ENCODE results near the gene FBXO24.
A peak's percentile ranks its signal among the peaks of the same experiment; 100 is the strongest.

The FBXO24 gene

DNA sequence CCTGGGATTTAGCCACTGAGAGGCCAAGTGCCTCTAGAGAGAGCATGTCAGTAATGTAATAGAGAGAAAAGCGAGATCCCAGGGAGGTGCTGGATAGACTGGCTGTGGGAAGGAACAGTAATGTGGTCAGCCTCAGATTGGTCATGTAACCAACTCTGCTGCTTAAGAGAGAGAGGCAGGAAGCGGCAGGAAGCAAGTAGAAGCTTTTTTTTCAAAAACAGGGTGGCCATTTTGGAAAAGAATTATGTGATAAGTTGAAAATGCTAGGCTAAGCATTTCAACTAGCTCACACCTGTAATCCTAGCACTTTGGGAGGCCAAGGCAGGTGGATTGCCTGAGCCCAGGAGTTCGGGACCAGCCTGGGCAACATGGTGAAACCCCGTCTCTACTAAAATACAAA, 12.3 kb downstream of the FBXO24 start:
- DNase-seq, result no peak

DNA sequence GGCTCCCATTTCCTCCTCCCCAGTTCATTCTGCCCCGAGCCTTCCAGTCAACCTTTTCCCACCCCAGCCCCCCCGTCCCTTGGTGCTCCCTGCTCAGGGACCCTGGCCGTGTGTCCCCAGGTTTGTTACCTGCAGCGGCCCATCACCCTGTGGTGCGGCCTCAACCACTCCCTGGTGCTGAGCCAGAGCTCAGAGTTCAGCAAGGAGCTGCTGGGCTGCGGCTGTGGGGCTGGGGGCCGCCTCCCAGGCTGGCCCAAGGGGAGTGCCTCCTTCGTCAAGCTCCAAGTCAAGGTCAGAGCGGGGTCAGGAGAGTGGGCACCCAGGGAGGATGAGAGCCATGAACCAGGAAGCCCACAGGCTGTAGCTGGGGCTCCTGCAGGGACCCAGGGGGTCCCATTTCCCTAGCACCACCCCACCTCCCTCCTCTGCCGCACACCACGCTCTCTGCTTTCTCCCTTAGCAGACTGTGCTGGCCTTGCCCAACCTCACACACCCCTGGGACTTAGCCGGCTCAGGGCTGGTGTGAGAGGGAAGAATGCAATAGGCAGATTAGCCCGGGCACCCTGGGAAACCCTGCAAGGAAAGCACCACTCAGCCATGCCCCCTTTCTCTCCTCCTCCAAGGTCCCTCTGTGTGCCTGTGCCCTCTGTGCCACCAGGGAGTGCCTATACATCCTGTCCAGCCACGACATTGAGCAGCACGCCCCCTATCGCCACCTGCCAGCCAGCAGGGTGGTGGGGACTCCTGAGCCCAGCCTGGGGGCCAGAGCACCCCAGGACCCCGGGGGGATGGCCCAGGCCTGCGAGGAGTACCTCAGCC, 14.0 kb downstream of the FBXO24 start:
- DNase-seq, result no peak

DNA sequence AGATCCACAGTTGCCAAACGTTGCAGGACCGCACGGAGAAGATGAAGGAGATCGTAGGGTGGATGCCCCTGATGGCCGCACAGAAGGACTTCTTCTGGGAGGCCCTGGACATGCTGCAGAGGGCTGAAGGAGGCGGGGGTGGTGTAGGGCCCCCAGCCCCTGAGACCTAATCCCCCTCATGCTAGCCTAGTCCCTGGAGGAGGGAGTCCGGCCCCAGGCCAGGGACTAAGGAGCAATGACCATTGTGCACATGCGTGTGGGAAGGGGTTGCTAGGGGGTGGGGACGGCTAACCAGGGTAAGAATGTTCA, 14.6 kb downstream of the FBXO24 start:
- no peak for DNase-seq

DNA sequence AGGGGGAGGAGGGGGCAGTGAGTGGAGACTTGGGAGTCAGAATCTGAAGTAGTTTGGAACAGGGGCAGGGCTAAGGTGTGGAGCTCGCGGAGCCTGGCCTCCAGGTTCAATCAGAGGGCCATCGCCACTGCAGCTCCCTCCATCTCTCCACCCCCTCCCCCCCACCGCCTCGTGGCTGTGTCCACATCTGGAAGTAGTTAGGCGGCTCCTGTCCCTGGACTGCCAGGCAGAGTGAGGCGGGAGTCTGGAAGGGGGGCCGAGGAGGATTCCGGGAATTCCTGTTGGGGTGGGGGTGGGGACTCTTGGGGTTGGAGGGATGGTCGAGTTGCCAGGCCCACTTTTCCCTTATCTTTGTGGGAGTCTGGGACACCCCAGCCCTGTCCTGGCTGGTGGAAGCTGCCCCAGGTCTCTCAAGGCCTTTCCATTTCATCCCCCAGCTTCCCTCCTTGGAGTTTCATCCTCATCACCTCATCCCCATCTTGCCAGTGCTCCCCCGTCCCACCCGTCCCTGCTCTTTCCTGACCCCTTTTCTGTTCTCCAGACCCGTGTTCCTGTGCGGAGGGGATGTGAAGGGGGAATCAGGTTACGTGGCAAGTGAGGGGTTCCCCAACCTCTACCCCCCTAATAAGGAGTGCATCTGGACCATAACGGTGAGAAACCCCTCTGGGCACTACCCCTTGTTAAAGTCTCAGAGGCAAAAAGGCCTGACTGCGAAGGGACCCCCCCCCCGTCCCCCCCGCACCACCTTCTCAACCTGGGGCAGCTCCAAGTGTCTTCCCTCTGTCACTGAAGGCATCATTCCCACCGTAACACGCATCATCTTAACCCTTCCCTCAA, 17.0 kb downstream of the FBXO24 start:
- no peak for DNase-seq

DNA sequence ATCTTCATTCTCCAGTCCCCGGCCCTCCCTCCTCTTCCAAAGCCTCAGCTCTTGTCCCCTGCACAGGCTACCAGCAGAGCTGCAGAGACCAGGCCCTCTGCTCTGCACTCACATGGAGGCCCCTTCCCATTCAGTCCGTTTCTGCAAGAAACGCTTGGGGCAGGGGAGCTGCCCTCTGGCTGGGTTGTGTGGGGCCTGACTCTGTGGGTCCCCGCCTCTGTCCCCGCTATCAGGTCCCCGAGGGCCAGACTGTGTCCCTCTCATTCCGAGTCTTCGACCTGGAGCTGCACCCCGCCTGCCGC, 17.5 kb downstream of the FBXO24 start:
- peak in 1 of 6 experiments; percentile 37 for DNase-seq

DNA sequence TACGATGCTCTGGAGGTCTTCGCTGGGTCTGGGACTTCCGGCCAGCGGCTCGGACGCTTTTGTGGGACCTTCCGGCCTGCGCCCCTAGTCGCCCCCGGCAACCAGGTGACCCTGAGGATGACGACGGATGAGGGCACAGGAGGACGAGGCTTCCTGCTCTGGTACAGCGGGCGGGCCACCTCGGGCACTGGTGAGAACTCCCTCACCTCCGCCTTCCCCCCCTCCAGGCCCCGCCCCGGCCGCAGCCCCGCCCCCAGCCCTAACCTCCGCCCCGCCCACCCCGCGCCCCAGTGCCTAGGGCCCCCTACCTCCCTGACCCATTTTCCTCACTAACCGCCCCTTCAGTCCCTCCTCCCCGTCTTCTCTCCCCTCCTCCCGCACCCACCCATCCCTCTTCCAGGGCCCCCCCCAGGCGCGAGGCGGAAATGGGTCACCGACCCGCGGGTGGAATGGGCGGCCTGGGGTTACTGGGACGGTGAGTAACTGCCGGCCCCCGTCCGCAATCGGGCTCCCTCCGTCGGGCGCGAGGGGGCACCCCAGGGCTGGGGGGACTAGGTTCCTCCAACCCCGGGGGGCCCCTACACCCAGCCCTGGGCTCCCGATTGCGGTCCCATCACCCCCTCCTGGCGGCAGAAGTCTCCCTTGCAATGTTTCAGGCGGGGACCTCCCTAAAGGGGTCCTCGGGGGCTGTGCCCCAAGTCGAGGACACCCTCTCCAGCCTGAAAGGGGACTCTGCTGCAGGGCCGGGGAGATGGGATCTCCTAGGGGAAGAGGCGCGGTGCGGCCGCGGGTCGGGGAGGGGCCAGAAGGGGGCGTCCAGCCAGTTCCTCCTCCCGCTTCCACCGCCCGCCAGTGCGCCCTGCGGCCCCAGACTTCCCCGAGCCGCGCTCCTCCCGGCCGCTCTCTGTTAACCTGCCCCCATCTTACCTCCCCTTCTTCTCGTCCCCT, 18.2 kb downstream of the FBXO24 start:
- peak; percentile 33 to 80 (median 71) for DNase-seq

DNA sequence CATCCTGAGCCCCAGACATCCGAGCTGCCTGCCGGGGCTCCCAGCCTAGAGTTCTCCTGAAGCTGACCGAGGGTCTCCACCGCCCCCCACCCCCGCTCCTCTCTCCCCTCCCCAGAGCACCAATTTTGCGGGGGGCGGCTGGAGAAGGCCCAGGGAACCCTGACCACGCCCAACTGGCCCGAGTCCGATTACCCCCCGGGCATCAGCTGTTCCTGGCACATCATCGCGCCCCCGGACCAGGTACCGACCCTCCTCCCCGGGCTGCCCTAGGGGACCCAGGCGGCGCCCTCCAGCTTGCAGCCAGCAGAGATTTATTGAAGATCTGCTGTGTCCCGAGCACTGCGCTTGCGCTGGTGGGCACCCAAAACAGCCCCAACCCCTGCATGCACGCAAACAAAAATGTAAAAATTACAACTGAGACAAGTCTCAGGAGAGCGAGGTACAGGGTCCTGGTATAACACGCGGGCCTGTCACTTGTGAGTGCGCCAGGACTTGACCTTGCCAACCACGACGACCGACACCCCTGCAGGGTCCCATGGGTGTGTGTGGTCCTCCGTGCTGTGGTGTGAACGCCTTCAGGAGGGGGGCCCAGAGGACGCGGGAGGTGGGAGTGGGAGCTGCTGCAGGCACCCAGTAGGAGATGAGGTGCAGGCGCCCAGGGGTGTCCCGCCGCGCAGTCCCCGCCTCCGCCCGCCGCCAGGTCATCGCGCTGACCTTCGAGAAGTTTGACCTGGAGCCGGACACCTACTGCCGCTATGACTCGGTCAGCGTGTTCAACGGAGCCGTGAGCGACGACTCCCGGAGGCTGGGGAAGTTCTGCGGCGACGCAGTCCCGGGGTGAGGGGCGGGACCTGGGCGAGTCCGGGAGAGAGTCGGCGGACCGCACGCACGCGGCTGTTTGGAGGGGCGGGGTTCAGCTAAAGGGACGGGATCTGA, 19.1 kb downstream of the FBXO24 start:
- DNase-seq, result peak in 5 of 6 experiments; percentile 19 to 42 (median 36)

DNA sequence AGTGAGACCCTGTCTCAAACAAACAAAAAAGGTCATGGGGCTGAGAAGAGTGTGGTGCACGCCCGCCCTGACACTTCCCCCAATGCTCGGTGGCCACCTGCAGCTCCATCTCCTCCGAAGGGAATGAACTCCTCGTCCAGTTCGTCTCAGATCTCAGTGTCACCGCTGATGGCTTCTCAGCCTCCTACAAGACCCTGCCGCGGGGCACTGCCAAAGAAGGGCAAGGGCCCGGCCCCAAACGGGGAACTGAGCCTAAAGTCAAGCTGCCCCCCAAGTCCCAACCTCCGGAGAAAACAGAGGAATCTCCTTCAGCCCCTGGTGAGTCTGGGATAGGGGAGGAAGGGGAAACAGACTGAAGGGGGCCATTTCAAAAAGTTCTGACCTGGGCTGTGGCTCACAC, 20.2 kb downstream of the FBXO24 start:
- no peak for DNase-seq

DNA sequence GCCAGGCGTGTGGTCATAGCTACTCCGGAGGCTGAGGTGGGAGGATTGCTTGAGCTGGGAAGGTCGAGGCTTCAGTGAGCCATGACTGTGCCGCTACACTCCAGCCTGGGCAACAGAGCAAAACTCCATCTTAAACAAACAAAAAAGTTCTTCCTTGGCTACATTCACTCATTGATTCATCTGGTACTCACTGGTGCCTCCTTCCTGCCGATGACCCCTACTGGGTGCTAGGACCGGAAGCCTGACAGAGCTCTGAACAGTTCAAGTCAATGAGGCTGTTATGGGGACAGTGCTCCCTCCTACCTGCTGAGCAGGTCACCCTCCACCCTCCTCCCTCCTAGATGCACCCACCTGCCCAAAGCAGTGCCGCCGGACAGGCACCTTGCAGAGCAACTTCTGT, 21.0 kb downstream of the FBXO24 start:
- DNase-seq, result no peak

DNA sequence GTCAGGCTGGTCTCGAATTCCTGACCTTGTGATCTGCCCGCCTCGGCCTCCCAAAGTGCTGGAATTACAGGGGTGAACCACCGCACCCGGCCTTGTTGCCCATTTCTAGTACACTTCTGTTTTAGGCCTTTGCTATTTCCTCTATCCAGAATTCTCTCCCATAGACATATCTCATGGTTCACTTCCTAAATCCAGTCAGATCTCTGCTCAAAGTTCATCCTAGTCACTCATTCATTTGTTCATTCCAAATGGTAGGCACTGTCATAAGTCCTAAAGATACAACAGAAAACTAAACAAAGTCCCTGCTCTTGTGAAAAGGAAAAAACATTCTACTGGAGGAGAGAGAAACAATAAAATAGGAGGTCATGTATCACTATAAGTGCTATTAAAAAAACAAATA, 23.8 kb downstream of the FBXO24 start:
- DNase-seq, result no peak

DNA sequence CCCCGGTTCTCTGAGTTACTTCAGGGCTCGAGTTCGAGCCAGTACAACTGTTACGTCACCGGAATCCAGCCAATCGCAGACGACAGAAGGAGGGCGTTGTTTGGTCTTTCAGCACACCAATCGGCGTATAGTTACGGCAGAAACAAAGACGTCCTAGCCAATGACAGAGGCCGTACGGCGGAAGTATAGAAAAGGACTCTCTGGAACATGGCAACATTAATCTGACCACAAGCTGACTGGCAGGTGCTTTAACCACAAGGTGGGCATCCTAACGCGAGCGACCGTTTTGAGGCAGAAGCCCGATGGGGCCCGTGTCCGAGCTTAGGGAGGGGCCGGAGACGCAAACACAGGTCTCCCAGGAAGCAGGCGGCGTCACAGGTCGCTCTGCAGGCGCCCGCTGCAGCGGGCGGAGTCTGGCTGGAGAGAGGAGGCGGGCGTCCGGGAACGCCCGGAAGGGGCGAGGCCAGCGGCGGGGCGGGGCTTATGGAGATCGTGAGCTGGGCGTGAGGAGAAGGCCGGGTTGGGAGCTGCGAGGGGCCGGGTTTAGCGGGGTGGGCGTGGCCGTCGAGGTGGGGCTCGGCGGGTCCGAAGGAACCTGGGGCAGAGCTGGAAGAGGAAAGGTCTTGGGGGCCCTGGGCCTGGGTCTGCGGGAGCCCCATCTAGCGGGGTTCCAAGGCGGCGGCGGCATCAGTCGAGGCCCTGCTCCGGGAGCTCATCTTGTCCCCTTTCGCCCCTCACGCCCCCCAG, 26.0 kb downstream of the FBXO24 start, which contains the start of gene MOSPD3:
MOSPD3 (plus strand) TSS at position 558 of the 747 bp plus-strand sequence. CDS start 252 bp downstream, outside the sequence.
- DNase-seq, result peak; percentile 94 to 99 (median 98)

DNA sequence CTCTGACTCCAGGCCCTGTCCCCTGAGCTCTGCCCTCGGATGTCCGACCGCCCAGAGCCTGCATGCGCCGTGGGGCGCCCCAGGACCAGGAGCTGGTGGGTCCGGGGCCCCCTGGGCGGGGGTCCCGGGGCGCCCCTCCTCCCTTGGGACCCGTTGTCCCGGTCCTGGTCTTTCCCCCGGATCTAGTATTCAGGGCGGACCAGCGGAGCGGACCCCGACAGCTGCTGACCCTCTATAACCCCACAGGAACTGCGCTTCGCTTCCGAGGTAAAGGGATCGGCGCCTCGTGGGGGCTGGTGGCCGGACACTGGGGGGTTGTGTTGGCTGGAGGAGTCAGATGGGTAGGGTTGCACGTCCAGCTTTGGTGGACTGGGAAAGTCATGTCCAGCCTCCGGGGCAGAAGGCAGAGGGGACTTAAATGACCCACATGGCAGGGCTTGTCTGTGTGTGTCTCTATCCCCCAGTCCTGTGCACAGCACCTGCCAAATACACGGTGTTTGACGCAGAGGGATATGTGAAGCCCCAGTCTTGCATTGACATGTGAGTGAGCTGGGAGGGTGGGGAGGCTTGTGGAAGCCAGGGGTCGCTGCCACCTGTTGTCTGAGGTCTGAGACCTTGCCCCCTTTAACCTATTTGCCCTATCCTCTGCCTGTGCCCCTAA, 26.7 kb downstream of the FBXO24 start:
- peak in 4 of 6 experiments; percentile 13 to 43 (median 24) for DNase-seq

DNA sequence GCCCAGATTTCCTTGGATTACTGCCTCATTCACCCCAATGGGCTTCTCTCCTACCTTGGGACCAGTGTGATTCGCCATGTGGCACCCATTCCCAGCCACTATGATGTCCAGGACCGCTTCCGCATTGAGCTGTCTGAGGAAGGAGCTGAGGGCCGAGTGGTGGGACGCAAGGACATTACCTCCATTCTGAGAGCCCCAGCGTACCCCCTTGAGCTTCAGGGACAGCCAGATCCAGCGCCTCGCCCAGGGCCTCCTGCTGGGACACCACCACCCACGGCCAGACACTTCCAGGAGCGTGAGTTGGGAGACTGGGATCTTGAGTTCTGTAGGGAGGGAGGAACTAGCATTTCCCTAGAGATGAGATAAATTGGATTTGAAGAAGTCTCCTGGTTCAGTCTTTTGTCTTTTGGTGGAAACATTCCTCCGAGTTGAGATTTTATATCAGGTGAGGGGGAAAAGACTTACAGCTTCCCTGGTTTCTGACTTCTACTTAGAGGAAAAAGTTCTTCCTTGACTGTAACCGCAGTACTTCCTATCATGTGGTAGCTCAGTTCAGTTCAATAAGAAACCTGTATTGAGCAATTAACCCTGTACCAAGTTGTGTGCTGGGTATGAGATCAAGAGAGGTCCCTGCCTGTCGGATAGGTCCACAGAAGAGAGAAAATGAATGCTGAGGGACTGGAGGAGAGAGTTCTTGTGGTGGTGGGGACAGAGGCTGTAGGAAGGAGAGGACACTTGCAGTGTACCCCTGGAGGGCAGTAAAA, 27.5 kb downstream of the FBXO24 start:
- DNase-seq, result peak in 1 of 6 experiments; percentile 26

DNA sequence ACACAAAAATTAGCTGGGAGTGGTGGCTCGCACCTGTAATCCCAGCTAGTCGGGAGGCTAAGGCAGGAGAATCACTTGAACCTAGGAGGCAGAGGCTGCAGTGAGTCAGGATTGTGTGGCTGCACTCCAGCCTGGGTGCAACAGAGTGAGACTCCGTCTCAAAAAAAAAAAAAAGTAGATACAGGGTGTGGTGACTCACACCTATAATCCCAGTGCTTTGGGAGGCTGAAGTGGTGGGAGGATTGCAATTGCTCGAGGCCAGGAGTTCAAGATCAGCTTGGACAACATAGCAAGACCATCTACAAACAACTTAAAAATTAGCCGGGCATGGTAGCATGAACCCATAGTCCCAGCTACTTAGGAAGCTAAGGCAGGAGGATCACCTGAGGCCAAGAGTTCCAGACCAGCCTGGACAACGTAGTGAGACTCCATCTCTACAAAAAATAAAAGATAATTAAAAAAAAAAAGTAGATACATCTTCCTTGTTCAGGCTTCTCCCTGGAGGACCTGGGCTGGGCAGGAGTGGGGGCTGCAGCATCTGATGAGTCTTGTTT, 28.3 kb downstream of the FBXO24 start:
- DNase-seq, result no peak

DNA sequence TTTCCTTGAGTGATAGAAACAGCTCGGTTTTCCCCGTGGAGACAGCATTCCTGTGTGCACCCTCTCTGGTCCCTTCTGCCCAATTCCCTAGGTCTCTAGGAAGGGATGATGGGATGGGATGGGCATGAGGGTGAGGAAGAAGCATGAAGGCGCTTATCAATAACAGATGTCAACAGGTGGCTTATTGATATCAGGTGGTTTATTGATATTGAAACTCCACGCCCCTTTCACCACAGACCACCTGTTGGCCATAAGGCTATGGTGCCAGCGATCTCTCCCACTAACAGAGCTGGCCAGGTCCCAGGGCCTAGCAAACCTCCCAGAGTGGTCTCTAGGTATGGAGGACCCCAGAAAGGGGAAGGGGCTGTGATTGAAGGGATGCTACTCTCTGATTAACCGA, 34.1 kb downstream of the FBXO24 start:
- no peak for DNase-seq

DNA sequence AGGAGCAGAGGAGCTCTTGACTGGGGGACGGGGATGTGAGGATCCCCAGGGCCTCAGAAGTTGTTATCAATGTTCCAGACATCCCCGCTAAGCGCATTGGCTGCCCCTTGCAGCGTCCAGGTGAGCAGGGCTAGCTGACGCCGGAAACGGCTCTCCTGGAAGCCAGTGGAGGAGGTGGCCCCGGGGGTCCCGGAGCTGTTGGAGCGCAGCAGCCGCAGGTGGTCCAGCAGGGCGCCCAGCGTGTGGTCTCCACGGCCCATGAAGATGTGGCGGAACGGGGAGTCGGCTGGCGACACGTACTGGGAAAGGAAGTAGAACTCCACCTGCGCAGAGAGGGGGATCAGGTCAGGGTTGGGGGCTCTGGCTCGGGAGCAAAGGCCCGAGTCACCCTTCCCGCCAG, 34.7 kb downstream of the FBXO24 start:
- no peak for DNase-seq

DNA sequence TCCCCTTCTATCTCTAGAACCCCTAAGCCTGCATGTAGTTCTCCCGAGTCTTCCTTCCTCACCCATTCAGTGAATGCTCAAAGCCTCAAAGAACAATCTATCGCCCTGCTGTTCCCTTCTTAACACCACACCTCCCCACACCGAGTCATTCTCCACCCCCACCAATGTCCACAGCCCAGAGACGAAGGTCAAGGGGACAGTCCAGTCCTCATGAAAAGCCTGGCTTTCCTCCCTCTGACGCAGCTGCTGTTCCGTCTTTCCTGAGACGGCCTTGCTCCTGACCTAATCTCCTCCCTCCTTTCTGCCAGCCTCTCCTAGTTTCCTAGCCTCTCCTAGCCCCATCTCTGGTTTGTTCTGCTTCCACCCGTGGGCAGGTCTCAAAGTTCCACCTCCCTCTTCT, 35.4 kb downstream of the FBXO24 start:
- no peak for DNase-seq

DNA sequence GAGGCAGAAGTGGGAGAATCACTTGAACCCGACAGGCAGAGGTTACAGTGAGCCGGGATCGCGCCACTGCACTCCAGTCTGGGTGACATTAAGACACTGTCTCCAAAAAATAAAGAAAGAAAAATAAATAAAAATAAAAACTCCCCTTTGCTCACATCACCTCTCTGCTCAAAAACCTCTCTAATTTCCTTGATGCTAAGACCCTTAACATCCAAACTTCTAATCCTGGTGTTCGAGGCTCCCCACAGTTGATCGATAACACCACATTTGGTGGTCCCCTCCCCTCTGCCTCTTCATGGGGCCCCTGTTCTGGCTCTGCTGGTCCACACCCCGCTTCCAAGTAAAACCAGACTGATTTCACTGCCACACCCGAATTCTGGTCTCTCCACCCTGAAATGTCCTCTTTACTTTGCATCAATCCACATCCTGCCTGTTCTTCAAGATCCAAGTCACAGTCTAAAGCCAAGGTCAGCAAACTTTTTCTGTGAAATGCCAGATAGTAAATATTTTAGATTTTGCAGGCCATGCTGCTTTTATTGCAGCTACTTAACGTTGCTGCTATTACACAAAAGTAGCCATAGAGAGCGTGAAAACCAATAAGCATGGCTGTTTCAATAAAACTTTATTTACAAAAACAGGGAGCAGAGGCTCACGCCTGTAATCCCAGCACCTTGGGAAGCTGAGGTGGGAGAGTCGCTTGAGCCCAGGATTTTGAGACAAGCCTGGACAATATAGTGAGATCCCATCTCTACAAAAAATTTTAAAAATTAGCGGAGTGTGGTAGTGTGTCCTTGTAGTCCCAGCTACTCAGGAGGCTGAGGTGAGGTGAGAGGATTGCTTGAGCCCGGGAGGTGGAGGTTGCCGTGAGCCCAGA, 38.1 kb downstream of the FBXO24 start:
- DNase-seq, result no peak
